Subcutaneous abdominal adipose tissue (tissue), 5 donors: Measurements from ENCODE around the gene USP44.

ENCODE experiments used
- H3K27ac ChIP-seq: one replicate; pipeline ENCODE4 v1.7.0; 2013; ENCODE audit warnings: low read depth, mild to moderate bottlenecking, inconsistent platforms, low read length, moderate library complexity
- H3K27me3 ChIP-seq, 5 donors: one replicate each; pipeline ENCODE4 v1.7.0; 2013; ENCODE audit warnings: low read length in 5 of 5, inconsistent platforms in 1 of 5; ENCODE audit not compliant: control insufficient read depth in 5 of 5, insufficient read depth in 4 of 5
- H3K36me3 ChIP-seq, 5 donors: one replicate each; pipeline ENCODE4 v1.7.0; 2013; ENCODE audit warnings: low read length in 5 of 5; ENCODE audit not compliant: control insufficient read depth in 5 of 5, insufficient read depth in 5 of 5
- H3K4me1 ChIP-seq, 5 donors: one replicate each; pipeline ENCODE4 v1.7.0; 2013; ENCODE audit warnings: low read length in 5 of 5, mild to moderate bottlenecking in 3 of 5, moderate library complexity in 1 of 5; ENCODE audit not compliant: control insufficient read depth in 5 of 5, insufficient read depth in 5 of 5
- H3K4me3 ChIP-seq, 5 donors: one replicate each; pipeline ENCODE4 v1.7.0; 2013; ENCODE audit warnings: low read length in 5 of 5, low read depth in 1 of 5
- H3K9ac ChIP-seq, 5 donors: one replicate each; pipeline ENCODE4 v1.7.0; 2013; ENCODE audit warnings: low read length in 5 of 5, mild to moderate bottlenecking in 4 of 5, moderate library complexity in 3 of 5
- H3K9me3 ChIP-seq, 5 donors: one replicate each; pipeline ENCODE4 v1.7.0; 2013; ENCODE audit warnings: low read length in 5 of 5; ENCODE audit not compliant: control insufficient read depth in 5 of 5
- donor health status: healthy.
- donor health status: healthy.
- donor health status: healthy.
- donor health status: healthy.
- donor health status: healthy.

The USP44 gene

DNA sequence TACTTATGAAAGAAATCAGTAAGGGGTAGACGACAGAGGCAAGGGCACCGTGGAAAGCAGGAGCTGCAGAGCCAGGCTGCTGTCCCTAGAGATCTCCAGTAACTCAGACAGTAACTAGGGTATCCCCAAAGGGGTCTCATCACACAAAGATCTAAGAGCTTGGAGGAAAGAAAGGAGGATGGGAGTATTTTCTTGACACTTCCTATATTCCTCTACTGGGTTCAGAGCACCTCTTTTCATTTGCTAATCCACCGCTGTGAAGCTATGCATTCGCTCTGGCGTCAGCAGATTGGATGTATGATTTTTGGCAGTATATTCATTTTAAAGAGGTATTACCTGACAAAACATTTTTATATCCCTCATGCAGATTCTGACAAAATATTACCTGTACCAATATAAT lies 12.6 kb downstream of the USP44 start:
- no peak overlapping the region for H3K27ac ChIP-seq
- H3K36me3 ChIP-seq: no peaks in the 10 kb centered on the region
- H3K27me3 ChIP-seq: no peaks in the 10 kb centered on the region
- H3K4me1 ChIP-seq: no peaks in the 10 kb centered on the region
- H3K4me3 ChIP-seq: no peak overlapping the region
- H3K9ac ChIP-seq: no peak overlapping the region
- no peaks in the 10 kb centered on the region for H3K9me3 ChIP-seq

DNA sequence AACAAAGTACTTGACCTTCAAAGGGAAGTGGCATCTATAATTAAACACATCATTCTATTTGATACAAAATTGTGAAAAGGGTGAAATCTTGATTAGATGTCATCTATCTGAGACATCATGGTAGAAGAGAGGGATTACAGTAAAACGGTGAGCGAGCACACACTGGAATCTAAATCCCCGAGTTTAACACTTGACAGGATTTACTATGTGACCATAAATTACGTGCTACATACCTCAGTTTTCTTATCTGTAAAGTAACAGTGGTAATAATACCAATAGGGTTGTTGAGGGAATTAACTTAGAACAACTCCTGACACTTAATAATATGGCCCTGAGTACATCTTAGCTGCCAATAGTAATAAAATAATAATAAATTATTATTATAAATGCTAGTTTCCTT lies 13.3 kb downstream of the USP44 start:
- Histone ChIP-seq H3K4me1 (no peaks in the 10 kb centered on the region), H3K27me3 (no peaks in the 10 kb centered on the region), H3K9me3 (no peaks in the 10 kb centered on the region), H3K36me3 (no peaks in the 10 kb centered on the region), H3K9ac (no peak overlapping the region), H3K4me3 (no peak overlapping the region), H3K27ac (no peak overlapping the region)

DNA sequence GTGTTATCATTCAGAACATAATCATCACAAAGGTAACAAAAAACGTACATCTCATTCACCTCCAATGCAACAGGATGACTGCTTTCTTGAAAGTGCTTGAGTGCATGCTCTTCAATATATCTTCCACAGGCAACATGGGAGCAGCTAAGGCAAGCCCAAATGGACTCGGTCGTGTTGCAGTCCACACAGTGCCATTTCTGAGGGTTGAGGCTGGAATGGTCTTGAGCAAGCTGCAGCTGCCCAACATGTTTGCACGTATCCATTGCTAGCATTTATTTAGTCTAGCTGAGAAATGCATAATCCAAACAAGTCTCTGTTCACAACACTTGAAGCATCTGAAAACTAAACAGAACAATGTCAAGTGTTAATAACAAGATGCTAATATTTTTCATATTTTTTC lies 17.3 kb downstream of the USP44 start:
- no peak overlapping the region for H3K27ac ChIP-seq
- H3K9me3 ChIP-seq: no peaks in the 10 kb centered on the region
- H3K9ac ChIP-seq: no peak overlapping the region
- H3K4me3 ChIP-seq: no peak overlapping the region
- H3K4me1 ChIP-seq: no peaks in the 10 kb centered on the region
- H3K36me3 ChIP-seq: no peaks in the 10 kb centered on the region
- H3K27me3 ChIP-seq: no peaks in the 10 kb centered on the region

- no peak overlapping the region for H3K9ac ChIP-seq
- H3K27ac ChIP-seq: no peak overlapping the region
- H3K4me1 ChIP-seq: no peaks in the 10 kb centered on the region
- no peak overlapping the region for H3K4me3 ChIP-seq
- no peaks in the 10 kb centered on the region for H3K9me3 ChIP-seq
- H3K36me3 ChIP-seq: no peaks in the 10 kb centered on the region
- no peaks in the 10 kb centered on the region for H3K27me3 ChIP-seq
Observed at GRCh38 chr12:95532851-95533250, 18.4 kb downstream of the USP44 start.

GRCh38 chr12:95529693-95530225 lies 21.5 kb downstream of the USP44 start:
- no peak overlapping the region for H3K4me3 ChIP-seq
- no peaks in the 10 kb centered on the region for H3K36me3 ChIP-seq
- no peaks in the 10 kb centered on the region for H3K9me3 ChIP-seq
- H3K9ac ChIP-seq: no peak overlapping the region
- H3K27ac ChIP-seq: no peak overlapping the region
- no peaks in the 10 kb centered on the region for H3K4me1 ChIP-seq
- no peaks in the 10 kb centered on the region for H3K27me3 ChIP-seq

DNA sequence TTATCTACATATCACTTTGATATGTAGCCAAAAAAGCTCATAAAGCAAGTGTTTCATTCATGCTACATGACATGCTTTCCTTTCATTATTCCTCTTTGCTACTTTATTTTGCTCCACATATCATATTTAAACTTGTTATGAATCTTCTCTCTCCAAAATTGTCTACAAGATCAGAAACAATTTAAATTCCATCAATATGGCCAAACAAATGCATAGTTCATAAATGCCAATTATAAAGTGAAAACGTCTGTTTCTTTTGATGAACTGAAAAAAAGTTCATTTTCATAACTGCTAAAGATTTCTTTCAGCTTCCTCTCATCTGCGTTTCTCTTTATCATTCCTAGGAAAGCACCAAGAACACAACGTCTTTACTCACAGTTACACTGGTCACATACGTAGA lies 22.8 kb downstream of the USP44 start:
- Histone ChIP-seq H3K9me3 (no peaks in the 10 kb centered on the region), H3K27me3 (no peaks in the 10 kb centered on the region), H3K36me3 (no peaks in the 10 kb centered on the region), H3K27ac (no peak overlapping the region), H3K9ac (no peak overlapping the region), H3K4me3 (no peak overlapping the region), H3K4me1 (no peaks in the 10 kb centered on the region)

DNA sequence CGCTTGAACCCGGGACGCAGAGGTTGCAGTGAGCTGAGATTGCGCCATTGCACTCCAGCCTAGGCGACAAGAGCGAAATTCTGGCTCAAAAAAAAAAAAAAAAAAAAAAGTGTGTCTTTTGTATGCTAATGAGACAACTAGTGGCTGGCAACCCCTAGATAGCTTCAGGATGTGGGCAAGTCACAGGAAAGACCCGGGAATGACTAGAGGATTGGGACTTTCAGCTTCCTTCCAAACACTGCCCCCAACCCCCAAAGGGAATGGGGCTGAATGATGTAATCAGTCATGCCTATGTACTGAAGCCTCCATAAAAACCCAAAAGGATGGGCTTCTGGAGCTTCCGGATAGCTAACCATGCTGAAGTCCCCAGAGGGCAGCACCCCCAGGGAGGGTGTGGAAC lies 28.6 kb downstream of the USP44 start:
- Histone ChIP-seq H3K36me3 (no peaks in the 10 kb centered on the region), H3K4me3 (no peak overlapping the region), H3K9me3 (no peaks in the 10 kb centered on the region)

GRCh38 chr12:95520816-95521215 lies 30.5 kb downstream of the USP44 start:
- H3K27ac ChIP-seq: no peak overlapping the region
- no peaks in the 10 kb centered on the region for H3K4me1 ChIP-seq
- H3K9ac ChIP-seq: no peak overlapping the region
- no peaks in the 10 kb centered on the region for H3K9me3 ChIP-seq
- H3K27me3 ChIP-seq: no peaks in the 10 kb centered on the region
- H3K36me3 ChIP-seq: peaks cover 0 to 4% (median 0%) of the 10 kb centered on the region in 5 donors
- no peak overlapping the region for H3K4me3 ChIP-seq

More for the DNA sequence above, 28.6 kb downstream of the USP44 start:
- Histone ChIP-seq H3K9ac (no peak overlapping the region), H3K27me3 (no peaks in the 10 kb centered on the region), H3K27ac (no peak overlapping the region), H3K4me1 (no peaks in the 10 kb centered on the region)

- no peaks in the 10 kb centered on the region for H3K9me3 ChIP-seq
- H3K27ac ChIP-seq: no peak overlapping the region
- no peaks in the 10 kb centered on the region for H3K4me1 ChIP-seq
- H3K9ac ChIP-seq: no peak overlapping the region
- H3K4me3 ChIP-seq: no peak overlapping the region
- H3K36me3 ChIP-seq: peaks cover 5 to 15% (median 12%) of the 10 kb centered on the region in 5 donors
- H3K27me3 ChIP-seq: no peaks in the 10 kb centered on the region
Observed at GRCh38 chr12:95518944-95519343, 32.3 kb downstream of the USP44 start.

DNA sequence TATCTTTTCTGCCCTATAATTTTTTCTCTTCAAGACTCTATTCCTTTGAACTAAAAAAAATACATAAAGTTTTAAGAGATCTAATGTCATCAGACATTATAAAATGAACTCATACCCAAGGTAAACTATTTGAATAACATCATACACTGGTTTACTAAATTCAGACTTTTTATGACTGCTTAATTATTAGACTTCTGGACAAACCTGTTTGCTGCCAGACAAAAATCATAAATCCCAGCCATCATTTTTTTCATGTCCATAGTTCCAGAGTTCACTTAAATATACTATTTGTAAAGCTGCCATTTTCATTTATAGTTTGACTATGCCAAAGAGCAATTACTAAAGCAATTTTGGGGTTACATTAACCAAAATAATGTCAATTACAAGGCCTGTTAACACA lies 34.0 kb downstream of the USP44 start:
- Histone ChIP-seq H3K36me3 (peaks cover 22 to 32% (median 27%) of the 10 kb centered on the region in 5 donors), H3K27me3 (no peaks in the 10 kb centered on the region), H3K27ac (no peak overlapping the region), H3K4me1 (no peaks in the 10 kb centered on the region), H3K9me3 (no peaks in the 10 kb centered on the region), H3K4me3 (no peak overlapping the region), H3K9ac (no peak overlapping the region)

GRCh38 chr12:95516757-95517156 lies 34.5 kb downstream of the USP44 start:
- Histone ChIP-seq H3K4me1 (no peaks in the 10 kb centered on the region), H3K27me3 (no peaks in the 10 kb centered on the region), H3K9ac (no peak overlapping the region), H3K36me3 (peaks cover 27 to 37% (median 31%) of the 10 kb centered on the region in 5 donors), H3K27ac (no peak overlapping the region), H3K4me3 (no peak overlapping the region), H3K9me3 (no peaks in the 10 kb centered on the region)
